Hepatocyte (in vitro differentiated cells): ENCODE measurements around the gene GSX2. TPM values are rescaled to one million over a fixed set of nuclear protein-coding genes. Genes with fewer than 3 reads are reported as not detected.

Source experiments
- DNase-seq: peaks from one replicate; pipeline ENCODE4 v3.0.0-alpha.2; 2016; ENCODE audit warnings: low spot score
- H2AFZ ChIP-seq: fragments of 200-600 bp; sonication (generic); 2 replicates; pipeline ENCODE4 v1.6.0; 2016; ENCODE audit warnings: antibody characterized with exemption, mild to moderate bottlenecking
- H3K27ac ChIP-seq: fragments of 200-600 bp; sonication (generic); 2 replicates; pipeline ENCODE4 v1.5.1; 2016; ENCODE audit warnings: mild to moderate bottlenecking
- H3K27me3 ChIP-seq: fragments of 200-600 bp; sonication (generic); 2 replicates; pipeline ENCODE4 v1.6.1; 2016
- H3K36me3 ChIP-seq: fragments of 200-600 bp; sonication (generic); replicated peaks from 2 replicates; pipeline ENCODE4 v1.5.1; 2016; ENCODE audit warnings: low read depth; ENCODE audit not compliant: insufficient read depth
- H3K4me1 ChIP-seq: fragments of 200-600 bp; sonication (generic); 2 replicates; pipeline ENCODE4 v1.5.1; 2016; ENCODE audit warnings: mild to moderate bottlenecking, moderate library complexity; ENCODE audit not compliant: insufficient read depth
- H3K4me2 ChIP-seq: fragments of 200-600 bp; sonication (generic); 2 replicates; pipeline ENCODE4 v1.6.0; 2016
- H3K4me3 ChIP-seq: fragments of 200-600 bp; sonication (generic); 2 replicates; pipeline ENCODE4 v1.5.1; 2016; ENCODE audit warnings: mild to moderate bottlenecking
- H3K79me2 ChIP-seq: fragments of 200-600 bp; sonication (generic); 2 replicates; pipeline ENCODE4 v1.6.0; 2017; ENCODE audit warnings: mild to moderate bottlenecking
- H3K9me2 ChIP-seq: fragments of 200-600 bp; sonication (generic); replicated peaks from 2 replicates; pipeline ENCODE4 v1.6.0; 2017; ENCODE audit warnings: mild to moderate bottlenecking; ENCODE audit not compliant: insufficient read depth
- H3K9me3 ChIP-seq: fragments of 200-600 bp; sonication (generic); 2 replicates; pipeline ENCODE4 v1.5.1; 2016; ENCODE audit warnings: low read depth, mild to moderate bottlenecking
- H4K20me1 ChIP-seq: fragments of 200-600 bp; sonication (generic); 2 replicates; pipeline ENCODE4 v1.6.0; 2016; ENCODE audit warnings: mild to moderate bottlenecking; ENCODE audit not compliant: insufficient read depth, poor library complexity, severe bottlenecking
- EZH2 ChIP-seq: fragments of 200-600 bp; sonication (generic); IDR thresholded peaks from 2 replicates; pipeline ENCODE4 v1.6.1; 2016; ENCODE audit warnings: antibody characterized with exemption, mild to moderate bottlenecking, borderline replicate concordance
- EZH2phosphoT487 ChIP-seq: fragments of 200-600 bp; sonication (generic); IDR thresholded peaks from one replicate; pipeline ENCODE4 v1.6.1; 2018; ENCODE audit warnings: antibody characterized with exemption, mild to moderate bottlenecking, low read depth, moderate library complexity; ENCODE audit not compliant: unreplicated experiment, severe bottlenecking
- WGBS: methylation state at CpG from one replicate; pipeline ENCODE4 v1.1.6; 2016; ENCODE audit warnings: low lambda C conversion rate; ENCODE audit errors: missing lambda C conversion rate; 5-methylcytosine and 5-hydroxymethylcytosine counted together
- polyA plus RNA-seq: library from polyadenylated mRNA; unstranded; fragments of >200 nt; fragmentation: Nextera tagmentation; extraction: Ambion mirVana; gene quantifications from 2 replicates; pipeline ENCODE4 v1.2.1, GENCODE V29; 2016
- total RNA-seq: library from RNA; depleted of rRNA; stranded (reverse); fragments of >200 nt; gene quantifications from 2 replicates; pipeline ENCODE4 v1.2.3, GENCODE V29; 2014
- TF ChIP-seq, protein P1 (sequence below): fragments of 200-600 bp; sonication (generic); IDR thresholded peaks from 2 replicates; pipeline ENCODE4 v1.5.1; 2016; ENCODE audit warnings: antibody characterized with exemption, mild to moderate bottlenecking; ENCODE audit not compliant: poor library complexity

The GSX2 gene
- total and polyA plus RNA-seq, 2 experiments from 2014 or later: not detected

DNA sequence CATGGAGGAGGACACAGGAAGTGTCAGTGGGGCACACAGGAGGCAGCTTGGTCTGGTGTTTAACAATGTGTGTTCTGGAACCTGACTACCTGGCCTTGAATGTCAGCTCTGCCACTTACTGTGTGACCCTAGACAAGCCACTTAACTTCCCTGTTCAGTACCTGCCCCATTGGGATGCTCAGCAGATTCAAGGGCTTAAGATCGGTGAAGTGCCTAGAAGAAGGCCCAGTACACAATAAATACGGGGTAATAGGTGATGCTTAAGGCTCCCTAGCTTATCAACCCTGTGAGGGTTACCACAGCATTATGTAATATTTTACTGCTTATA is 33.9 kb upstream of the GSX2 start:
- Histone ChIP-seq H3K4me1 (peaks cover 27% of the 10 kb centered on the region), H3K4me2 (no peak overlapping the region), H3K36me3 (no peaks in the 10 kb centered on the region), H3K27ac (peak overlapping the region; percentile 71), H3K27me3 (no peaks in the 10 kb centered on the region), H3K9me3 (no peaks in the 10 kb centered on the region), H3K79me2 (peaks cover 32% of the 10 kb centered on the region), H3K9me2 (no peaks in the 10 kb centered on the region), H3K4me3 (no peak overlapping the region), H4K20me1 (peaks cover 23% of the 10 kb centered on the region), H2AFZ (no peak overlapping the region)
- no peak for DNase-seq
- TF ChIP-seq, protein P1, sequence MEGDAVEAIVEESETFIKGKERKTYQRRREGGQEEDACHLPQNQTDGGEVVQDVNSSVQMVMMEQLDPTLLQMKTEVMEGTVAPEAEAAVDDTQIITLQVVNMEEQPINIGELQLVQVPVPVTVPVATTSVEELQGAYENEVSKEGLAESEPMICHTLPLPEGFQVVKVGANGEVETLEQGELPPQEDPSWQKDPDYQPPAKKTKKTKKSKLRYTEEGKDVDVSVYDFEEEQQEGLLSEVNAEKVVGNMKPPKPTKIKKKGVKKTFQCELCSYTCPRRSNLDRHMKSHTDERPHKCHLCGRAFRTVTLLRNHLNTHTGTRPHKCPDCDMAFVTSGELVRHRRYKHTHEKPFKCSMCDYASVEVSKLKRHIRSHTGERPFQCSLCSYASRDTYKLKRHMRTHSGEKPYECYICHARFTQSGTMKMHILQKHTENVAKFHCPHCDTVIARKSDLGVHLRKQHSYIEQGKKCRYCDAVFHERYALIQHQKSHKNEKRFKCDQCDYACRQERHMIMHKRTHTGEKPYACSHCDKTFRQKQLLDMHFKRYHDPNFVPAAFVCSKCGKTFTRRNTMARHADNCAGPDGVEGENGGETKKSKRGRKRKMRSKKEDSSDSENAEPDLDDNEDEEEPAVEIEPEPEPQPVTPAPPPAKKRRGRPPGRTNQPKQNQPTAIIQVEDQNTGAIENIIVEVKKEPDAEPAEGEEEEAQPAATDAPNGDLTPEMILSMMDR: no peak
- TF ChIP-seq EZH2 (no peak), EZH2phosphoT487 (no peak)
- 91% methylated on average over 2 of the region's 2 CpGs for WGBS

DNA sequence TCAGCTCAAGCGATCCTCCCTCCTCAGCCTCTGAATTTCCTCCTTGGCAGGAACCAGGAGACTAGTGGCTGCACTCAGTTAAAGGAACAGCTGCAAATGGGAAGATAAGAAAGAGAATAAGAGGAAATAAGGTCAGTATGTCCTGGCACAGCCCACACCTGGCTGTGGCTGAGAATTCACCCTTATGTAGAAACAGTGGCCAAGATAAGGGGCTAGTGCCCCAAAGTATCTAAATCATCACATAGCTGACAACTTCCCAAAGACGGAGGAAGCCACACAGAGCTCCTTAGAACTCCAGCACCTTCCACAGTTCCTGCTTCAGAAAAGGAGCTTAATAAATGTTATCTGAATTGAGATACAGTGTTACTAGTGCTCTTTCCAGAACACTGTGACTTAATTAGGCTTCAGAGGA is 33.2 kb upstream of the GSX2 start:
- WGBS: 59% methylated on average over 2 of the region's 2 CpGs
- no peaks in the 10 kb centered on the region for H3K9me2 ChIP-seq
- peak overlapping the region; percentile 83 for H3K27ac ChIP-seq
- DNase-seq: no peak
- no peaks in the 10 kb centered on the region for H3K9me3 ChIP-seq
- peak overlapping the region; percentile 53 for H3K4me2 ChIP-seq
- peaks cover 26% of the 10 kb centered on the region for H3K4me1 ChIP-seq
- TF ChIP-seq EZH2 (no peak), EZH2phosphoT487 (no peak)
- TF ChIP-seq, protein P1: no peak
- peaks cover 25% of the 10 kb centered on the region for H3K79me2 ChIP-seq
- no peaks in the 10 kb centered on the region for H3K36me3 ChIP-seq
- H2AFZ ChIP-seq: no peak overlapping the region
- no peak overlapping the region for H3K4me3 ChIP-seq
- H4K20me1 ChIP-seq: peaks cover 16% of the 10 kb centered on the region
- H3K27me3 ChIP-seq: no peaks in the 10 kb centered on the region

DNA sequence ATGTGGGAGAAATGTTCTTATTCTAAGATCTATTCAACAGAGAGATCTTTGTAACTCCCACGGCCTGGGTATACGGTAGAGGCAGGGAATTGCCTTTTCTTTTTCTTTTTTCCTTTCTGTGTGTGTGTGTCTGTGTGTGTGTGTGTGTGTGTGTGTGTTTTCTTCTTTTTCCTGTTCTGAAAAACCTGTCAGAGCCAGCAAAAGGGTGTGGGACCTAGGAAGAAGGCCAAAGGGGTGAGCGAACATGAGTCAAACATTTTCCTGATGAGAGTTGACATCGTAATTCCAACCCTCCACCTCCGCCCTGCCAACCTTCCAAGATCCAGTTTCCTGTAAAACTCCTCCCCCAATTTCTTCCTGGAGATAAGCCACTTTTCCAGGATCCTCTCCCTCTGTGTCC is 32.8 kb upstream of the GSX2 start:
- H4K20me1 ChIP-seq: peaks cover 11% of the 10 kb centered on the region
- H3K9me3 ChIP-seq: no peaks in the 10 kb centered on the region
- no peaks in the 10 kb centered on the region for H3K27me3 ChIP-seq
- TF ChIP-seq EZH2: no peak
- no peaks in the 10 kb centered on the region for H3K36me3 ChIP-seq
- no peak overlapping the region for H3K4me3 ChIP-seq
- WGBS: 60% methylated on average over 5 of the region's 5 CpGs
- no peak overlapping the region for H2AFZ ChIP-seq
- peak; percentile 55 for DNase-seq
- H3K79me2 ChIP-seq: peaks cover 21% of the 10 kb centered on the region
- no peaks in the 10 kb centered on the region for H3K9me2 ChIP-seq
- H3K4me2 ChIP-seq: peak overlapping the region; percentile 53
- H3K27ac ChIP-seq: peak overlapping the region; percentile 83
- H3K4me1 ChIP-seq: peaks cover 22% of the 10 kb centered on the region

DNA sequence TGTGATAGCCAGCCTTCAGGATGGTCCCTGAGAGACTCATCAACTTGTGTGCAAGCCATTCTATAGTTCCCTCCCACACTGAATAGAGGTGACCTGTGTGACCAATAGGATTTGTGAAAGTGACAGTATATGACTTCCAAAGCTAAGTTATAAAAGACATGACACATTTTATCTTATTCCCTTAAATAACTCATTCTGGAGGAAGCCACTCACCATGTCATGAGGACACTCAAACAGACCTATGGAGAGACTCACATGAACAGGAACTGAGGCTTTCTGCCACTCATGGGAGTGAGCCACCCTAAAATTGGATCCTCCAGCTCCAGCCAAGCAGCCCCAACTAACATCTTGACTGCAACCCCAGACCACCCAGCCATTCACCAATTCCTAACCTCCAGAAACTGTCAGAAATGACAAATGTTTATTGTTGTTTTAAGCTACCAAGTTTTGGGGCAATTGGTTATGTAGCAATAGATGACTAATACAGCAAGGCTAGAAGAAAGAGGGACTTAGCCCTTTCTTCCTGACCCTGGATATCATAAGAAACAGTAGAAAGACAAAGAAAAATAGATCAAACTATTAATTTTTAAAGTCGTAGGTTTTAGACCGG is 26.6 kb upstream of the GSX2 start:
- Histone ChIP-seq H3K36me3 (no peaks in the 10 kb centered on the region), H3K4me3 (no peak overlapping the region), H3K9me3 (no peaks in the 10 kb centered on the region), H3K4me2 (no peak overlapping the region), H3K27ac (no peak overlapping the region), H4K20me1 (no peaks in the 10 kb centered on the region), H3K4me1 (no peaks in the 10 kb centered on the region), H2AFZ (no peak overlapping the region), H3K27me3 (no peaks in the 10 kb centered on the region), H3K79me2 (no peaks in the 10 kb centered on the region), H3K9me2 (no peaks in the 10 kb centered on the region)
- 89% methylated on average over 2 of the region's 2 CpGs for WGBS
- DNase-seq: no peak
- no peak for TF ChIP-seq EZH2phosphoT487
- no peak for TF ChIP-seq EZH2
- TF ChIP-seq, protein P1: no peak
